Adrenal gland (tissue), 12 donors: ENCODE results near the gene RPS10. TPM values are rescaled to one million over a fixed set of nuclear protein-coding genes. Genes with fewer than 3 reads are reported as not detected.
"Not testable (repeated sequence)": the region's sequence is repeated elsewhere in the genome, so short reads cannot be mapped to it uniquely, and the experiment has no call there.

Experiments used
- DNase-seq, 7 donors: peaks; one replicate each; pipeline ENCODE4 v3.0.0-alpha.2; 2019 to 2020
- H3K27ac ChIP-seq, 5 donors: fragments of 200-600 bp; sonication (generic) in 4 of 5; 1 replicate in 3 of 5; 2 replicates in 2 of 5; pipeline versions ENCODE4 v1.5.1 to v1.8.0; 2016 to 2020; ENCODE audit warnings: mild to moderate bottlenecking in 1 of 5
- H3K27me3 ChIP-seq: fragments of 200-600 bp; 2 replicates; pipeline ENCODE4 v1.8.0; 2021
- H3K36me3 ChIP-seq, 2 donors: fragments of 200-600 bp; replicated peaks in 1 of 2; 1 replicate in 1 of 2; 2 replicates in 1 of 2; pipeline versions ENCODE4 v1.5.1 to v1.8.0; 2018 to 2022
- H3K4me1 ChIP-seq, 2 donors: fragments of 200-600 bp; replicated peaks in 1 of 2; 1 replicate in 1 of 2; 2 replicates in 1 of 2; pipeline versions ENCODE4 v1.5.1 to v1.8.0; 2018 to 2021
- H3K4me3 ChIP-seq, 4 donors: fragments of 200-600 bp; sonication (generic) in 3 of 4; one replicate each; pipeline ENCODE4 v1.5.1; 2016 to 2018
- H3K9me3 ChIP-seq, 3 donors: fragments of 200-600 bp; sonication (generic) in 1 of 3; replicated peaks in 1 of 3; 1 replicate in 2 of 3; 2 replicates in 1 of 3; pipeline versions ENCODE4 v1.5.1 to v1.8.0; 2016 to 2021
- CTCF ChIP-seq, 6 experiments: fragments of 450-650 bp in 4 of 6; fragments of 200-600 bp in 2 of 6; sonication (generic) in 1 of 6; IDR thresholded peaks; 1 replicate in 5 of 6; 2 replicates in 1 of 6; pipeline versions ENCODE4 v1.5.1 to v1.8.0; 2016 to 2021; ENCODE audit warnings: antibody characterized with exemption in 6 of 6, mild to moderate bottlenecking in 2 of 6, moderate library complexity in 1 of 6
- POLR2A ChIP-seq, 2 donors: fragments of 450-650 bp; IDR thresholded peaks; one replicate each; pipeline ENCODE4 v1.6.1; 2017; ENCODE audit warnings: antibody characterized with exemption in 2 of 2, mild to moderate bottlenecking in 2 of 2, moderate library complexity in 1 of 2
- WGBS, 4 donors: extraction: QIAGEN DNeasy Blood & Tissue Kit in 2 of 4; methylation state at CpG; one replicate each; pipeline versions ENCODE4 v1.1.5 to v1.1.7; 2013 to 2017; 5-methylcytosine and 5-hydroxymethylcytosine counted together
- intact Hi-C, 2 donors: fragments of 100-400 bp; cut with DNase I; formaldehyde crosslinking; loops; one replicate each; pipeline versions ENCODE4 v1.14.1 to v1.15.0; 2022 to 2023
- polyA plus RNA-seq, 3 donors: library from polyadenylated mRNA; stranded (reverse); fragments of 200-250 nt in 2 of 3; fragments of 350-450 nt in 1 of 3; fragmentation: Illumina TruSeq in 1 of 3; extraction: RNeasy Lipid Tissue Mini Kit (QIAGEN cat#74804) in 1 of 3; gene quantifications; one replicate each; pipeline ENCODE4 v1.2.3, GENCODE V29; 2013 to 2014
- total RNA-seq, 9 donors: library from RNA; depleted of rRNA in 4 of 9; stranded (reverse); fragments of >200 nt in 4 of 9; fragments of 120-200 nt in 1 of 9; fragmentation: NEBNext Ultra II Directional in 1 of 9; extraction: Animal tissue kit (Norgen Biotek cat#: 25700) in 1 of 9; gene quantifications; one replicate each; pipeline versions ENCODE4 v1.1.0 to v1.2.4, GENCODE V29; 2013 to 2023
- donor health status: healthy with polysubstance abuse.
- donor health status: Bipolar disorder and iron deficiency.
- donor health status: DM: yes; HTN: yes; CAD: no.
- donor health status: DM: no; HTN: no; CAD: no.
- donor health status: DM: no; HTN: no; CAD: no.
- donor health status: DM: yes; HTN: yes; CAD: no.

RPS10 gene
- total and polyA plus RNA-seq, 12 donors = 937 to 3,093 (median 2,220) TPM

- TF ChIP-seq POLR2A (IDR thresholded peaks at IDR 0.05) (no peak), CTCF (IDR thresholded peaks at IDR 0.05) (no peak)
- Histone ChIP-seq H3K27me3 (no peaks in the 10 kb centered on the region), H3K4me3 (no peak overlapping the region), H3K4me1 (peaks cover 0 to 18% of the 10 kb centered on the region in 2 donors), H3K36me3 (no peaks in the 10 kb centered on the region), H3K27ac (no peak overlapping the region), H3K9me3 (no peaks in the 10 kb centered on the region)
- WGBS, 4 donors = 94 to 99% (median 96%) methylated on average over 5 of the region's 5 CpGs
- DNase-seq = no peak
- intact Hi-C loops = no loop called here
Observed at GRCh38 chr6:34377984-34378383, 47.9 kb downstream of the RPS10 start.

DNA sequence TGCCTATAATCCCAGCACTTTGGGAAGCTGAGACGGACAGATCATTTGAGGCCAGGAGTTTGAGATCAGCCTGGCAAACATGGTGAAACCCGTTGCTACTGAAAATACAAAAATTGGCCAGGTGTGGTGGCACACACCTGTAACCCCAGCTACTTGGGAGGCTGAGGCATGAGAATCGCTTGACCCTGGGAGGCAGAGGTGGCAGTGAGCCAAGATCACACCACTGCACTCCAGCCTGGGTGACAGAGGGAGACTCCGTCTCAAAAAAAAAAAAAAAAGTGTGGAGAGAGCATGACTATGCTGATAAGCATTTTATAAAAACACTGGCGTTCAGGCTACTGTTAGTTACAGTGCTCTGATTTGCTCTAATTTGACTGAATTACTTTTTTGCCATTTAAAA, 48.3 kb downstream of the RPS10 start:
- WGBS, 4 donors = 78 to 84% (median 80%) methylated on average over 5 of the region's 5 CpGs
- not testable (repeated sequence) for H3K4me3 ChIP-seq

DNA sequence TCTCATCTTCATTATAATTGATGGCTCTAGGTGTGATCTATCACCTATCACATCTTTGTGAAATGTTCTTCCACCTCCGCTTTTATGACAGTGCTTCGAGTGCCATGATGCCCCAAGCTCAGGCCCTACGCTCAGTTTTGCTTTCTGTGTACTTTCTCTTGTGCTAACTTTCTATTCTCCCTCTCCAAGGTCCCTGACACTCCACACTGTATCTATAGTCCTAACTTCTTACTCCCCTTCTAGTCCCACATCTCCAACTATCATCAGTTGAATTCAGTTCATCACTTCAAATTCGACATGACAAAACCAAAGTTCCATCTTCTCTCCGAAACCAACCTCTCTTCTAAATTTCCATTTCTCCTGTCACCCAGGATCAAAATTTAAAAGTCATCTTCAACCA, 50.0 kb downstream of the RPS10 start:
- Histone ChIP-seq H3K9me3 (no peaks in the 10 kb centered on the region), H3K4me3 (no peak overlapping the region), H3K27me3 (no peaks in the 10 kb centered on the region), H3K27ac (no peak overlapping the region), H3K4me1 (peaks cover 0 to 17% of the 10 kb centered on the region in 2 donors), H3K36me3 (no peaks in the 10 kb centered on the region)
- no peak for TF ChIP-seq CTCF (IDR thresholded peaks at IDR 0.05)
- no peak for TF ChIP-seq POLR2A (IDR thresholded peaks at IDR 0.05)
- 94 to 96% (median 95%) methylated on average over 5 of the region's 5 CpGs for WGBS, 4 donors
- no peak for DNase-seq
- intact Hi-C loops = no loop called here

More for the DNA sequence above, 48.3 kb downstream of the RPS10 start:
- H3K36me3 ChIP-seq, DNase-seq, H3K9me3 ChIP-seq, intact Hi-C loops, H3K27ac ChIP-seq, H3K27me3 ChIP-seq: not testable (repeated sequence)
- peaks cover 0 to 17% of the 10 kb centered on the region in 2 donors for H3K4me1 ChIP-seq

DNA sequence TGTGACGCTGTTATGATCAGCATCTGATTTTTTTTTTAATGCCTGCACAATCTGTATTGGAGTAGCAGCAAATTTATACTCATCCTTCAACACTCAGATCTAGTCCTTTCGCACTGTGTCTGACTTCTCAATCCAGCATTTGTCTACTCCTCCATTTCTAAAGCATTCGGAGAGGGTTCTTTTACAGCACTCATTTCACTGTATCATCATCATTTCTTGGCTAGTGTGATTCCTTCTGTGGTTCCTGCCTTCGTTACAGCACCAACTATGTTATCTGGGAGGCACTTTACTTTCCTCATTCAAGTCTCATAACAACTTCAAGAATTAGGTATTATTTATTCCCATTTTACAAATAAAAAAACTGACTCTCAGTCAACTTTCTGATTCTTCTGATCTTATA, 51.4 kb downstream of the RPS10 start:
- H3K4me1 ChIP-seq = peaks cover 0 to 13% of the 10 kb centered on the region in 2 donors
- TF ChIP-seq POLR2A (IDR thresholded peaks at IDR 0.05) = no peak
- no peaks in the 10 kb centered on the region for H3K9me3 ChIP-seq
- H3K27ac ChIP-seq = peak overlapping the region in 3 of 5 donors; percentile 1 to 59 (median 10)
- no peak overlapping the region for H3K4me3 ChIP-seq
- intact Hi-C loops = no loop called here
- H3K27me3 ChIP-seq = no peaks in the 10 kb centered on the region
- no peaks in the 10 kb centered on the region for H3K36me3 ChIP-seq
- no peak for DNase-seq
- 55 to 71% (median 63%) methylated on average over 4 of the region's 4 CpGs for WGBS, 4 donors

- TF ChIP-seq POLR2A (IDR thresholded peaks at IDR 0.05) (no peak), CTCF (IDR thresholded peaks at IDR 0.05) (no peak)
- intact Hi-C loops = no loop called here
- Histone ChIP-seq H3K4me3 (no peak overlapping the region), H3K4me1 (peaks cover 0 to 16% of the 10 kb centered on the region in 2 donors), H3K27ac (peak overlapping the region in 3 of 5 donors; percentile 1 to 59 (median 10)), H3K27me3 (no peaks in the 10 kb centered on the region), H3K9me3 (no peaks in the 10 kb centered on the region), H3K36me3 (no peaks in the 10 kb centered on the region)
- 34 to 62% (median 40%) methylated on average over 3 of the region's 3 CpGs for WGBS, 4 donors
- no peak for DNase-seq
Observed at GRCh38 chr6:34374069-34374468, 51.8 kb downstream of the RPS10 start.
